Mucosa of descending colon (tissue), 3 donors: ENCODE measurements around the gene NEUROD4. TPM values are rescaled to one million over a fixed set of nuclear protein-coding genes. Genes with fewer than 3 reads are reported as not detected.

Experiments
- ATAC-seq: fragments of 200-7000 bp; cut with Tn5 transposase; one replicate; pipeline ENCODE4 v1.9.1; 2020; ENCODE audit warnings: mild to moderate bottlenecking, moderate library complexity
- DNase-seq, 3 donors: peaks; one replicate each; pipeline ENCODE4 v3.0.0-alpha.2; 2020
- H3K36me3 ChIP-seq: fragments of 200-600 bp; one replicate; pipeline ENCODE4 v1.8.0; 2021; ENCODE audit warnings: low read depth, mild to moderate bottlenecking
- H3K4me1 ChIP-seq: fragments of 200-600 bp; one replicate; pipeline ENCODE4 v1.8.0; 2021; ENCODE audit warnings: low read depth, mild to moderate bottlenecking
- H3K4me3 ChIP-seq: fragments of 200-600 bp; one replicate; pipeline ENCODE4 v1.8.0; 2021; ENCODE audit warnings: mild to moderate bottlenecking
- H3K9me3 ChIP-seq: fragments of 200-600 bp; one replicate; pipeline ENCODE4 v1.8.0; 2021; ENCODE audit warnings: mild to moderate bottlenecking
- intact Hi-C, 2 donors: fragments of 100-400 bp; cut with DNase I in 1 of 2; cut with micrococcal nuclease in 1 of 2; formaldehyde crosslinking; loops; one replicate each; pipeline versions ENCODE4 v1.11.0 to v1.11.1; 2022; cut with DNase I, micrococcal nuclease
- total RNA-seq, 3 donors: library from RNA; stranded (reverse); fragmentation: NEBNext Ultra II Directional in 2 of 3; extraction: Animal tissue kit (Norgen Biotek cat#: 25700) in 2 of 3; gene quantifications; one replicate each; pipeline versions ENCODE4 v1.2.1 to v1.2.4, GENCODE V29; 2021 to 2023
- TF ChIP-seq, protein P1 (sequence below): fragments of 200-600 bp; IDR thresholded peaks from one replicate; pipeline ENCODE4 v1.8.0; 2022; ENCODE audit warnings: antibody characterized with exemption, mild to moderate bottlenecking
- donor health status: DM: no; HTN: no; CAD: no; lungs with moderate emphysema.
- donor health status: DM: no; HTN: no; CAD: no.
- donor health status: DM: no; HTN: yes; CAD: no.

Gene NEUROD4
- total RNA-seq, 3 donors from 2014 or later: not detected

DNA sequence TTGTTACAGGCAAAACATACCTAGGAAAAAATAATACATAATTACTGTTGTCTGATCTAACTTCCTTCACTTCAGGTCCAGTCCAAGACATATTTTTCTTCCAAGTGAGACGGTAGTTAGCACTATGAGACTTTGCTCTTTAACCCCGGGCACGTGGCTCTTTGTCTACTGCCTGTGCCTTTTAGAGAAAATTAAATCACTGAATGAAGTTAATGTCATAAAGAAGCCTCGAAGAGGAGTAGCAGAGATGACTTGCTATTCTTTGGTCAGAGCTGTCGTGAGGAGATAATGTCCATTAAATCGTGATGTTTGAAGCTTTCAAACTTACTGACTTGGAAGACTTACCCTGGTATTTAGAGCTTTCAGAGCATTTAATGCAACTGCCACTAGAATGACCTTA, 43.9 kb upstream of the NEUROD4 start:
- H3K36me3 ChIP-seq: no peaks in the 10 kb centered on the region
- no peaks in the 10 kb centered on the region for H3K4me1 ChIP-seq
- TF ChIP-seq, protein P1, sequence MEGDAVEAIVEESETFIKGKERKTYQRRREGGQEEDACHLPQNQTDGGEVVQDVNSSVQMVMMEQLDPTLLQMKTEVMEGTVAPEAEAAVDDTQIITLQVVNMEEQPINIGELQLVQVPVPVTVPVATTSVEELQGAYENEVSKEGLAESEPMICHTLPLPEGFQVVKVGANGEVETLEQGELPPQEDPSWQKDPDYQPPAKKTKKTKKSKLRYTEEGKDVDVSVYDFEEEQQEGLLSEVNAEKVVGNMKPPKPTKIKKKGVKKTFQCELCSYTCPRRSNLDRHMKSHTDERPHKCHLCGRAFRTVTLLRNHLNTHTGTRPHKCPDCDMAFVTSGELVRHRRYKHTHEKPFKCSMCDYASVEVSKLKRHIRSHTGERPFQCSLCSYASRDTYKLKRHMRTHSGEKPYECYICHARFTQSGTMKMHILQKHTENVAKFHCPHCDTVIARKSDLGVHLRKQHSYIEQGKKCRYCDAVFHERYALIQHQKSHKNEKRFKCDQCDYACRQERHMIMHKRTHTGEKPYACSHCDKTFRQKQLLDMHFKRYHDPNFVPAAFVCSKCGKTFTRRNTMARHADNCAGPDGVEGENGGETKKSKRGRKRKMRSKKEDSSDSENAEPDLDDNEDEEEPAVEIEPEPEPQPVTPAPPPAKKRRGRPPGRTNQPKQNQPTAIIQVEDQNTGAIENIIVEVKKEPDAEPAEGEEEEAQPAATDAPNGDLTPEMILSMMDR: no peak
- intact Hi-C loops: no loop called here
- DNase-seq (no peak), ATAC-seq (no peak)
- H3K9me3 ChIP-seq: no peaks in the 10 kb centered on the region
- no peak overlapping the region for H3K4me3 ChIP-seq

DNA sequence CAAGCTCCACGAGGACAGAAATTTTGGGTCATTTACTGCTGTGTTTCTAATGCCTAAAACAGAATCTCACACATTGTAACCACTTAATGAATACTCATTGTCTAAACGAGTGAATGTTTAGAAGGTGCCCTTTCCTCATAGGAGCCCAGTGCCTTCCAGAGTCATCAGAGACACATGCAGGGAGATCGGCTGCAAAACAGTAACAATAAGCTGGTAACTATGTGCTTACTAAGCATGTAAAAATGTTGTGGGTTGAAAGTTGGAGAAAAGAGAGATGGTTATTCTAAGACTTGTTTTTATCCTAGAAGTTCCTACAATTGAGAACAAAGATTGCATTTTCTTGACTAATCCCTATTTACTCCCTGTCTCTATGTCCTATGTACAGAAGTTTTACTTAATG, 42.6 kb upstream of the NEUROD4 start:
- intact Hi-C loops: no loop called here
- H3K4me3 ChIP-seq: no peak overlapping the region
- no peak for ATAC-seq

DNA sequence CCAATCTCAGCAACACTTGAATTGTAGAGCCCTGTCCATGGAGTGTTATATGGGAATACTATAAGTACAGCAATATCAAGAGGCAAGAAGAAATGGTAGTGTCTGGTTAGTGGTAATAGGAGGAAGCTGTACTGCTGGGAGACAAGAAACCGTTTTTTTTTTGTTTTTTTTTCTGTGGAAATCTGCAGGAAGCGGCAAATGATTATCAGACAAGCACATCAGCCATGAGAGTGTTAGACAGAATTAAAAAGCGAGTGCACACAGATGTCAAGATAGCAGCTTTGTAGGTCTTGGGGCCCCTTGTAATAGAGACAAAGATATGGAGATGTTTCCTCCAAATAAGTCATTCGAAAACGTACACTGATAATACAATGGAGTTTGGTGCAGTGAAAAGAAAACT, 41.9 kb upstream of the NEUROD4 start:
- TF ChIP-seq, protein P1: no peak
- DNase-seq (no peak), ATAC-seq (no peak)
- H3K36me3 ChIP-seq: no peaks in the 10 kb centered on the region
- intact Hi-C loops: no loop called here
- no peak overlapping the region for H3K4me3 ChIP-seq
- no peaks in the 10 kb centered on the region for H3K9me3 ChIP-seq
- H3K4me1 ChIP-seq: no peaks in the 10 kb centered on the region

More for the DNA sequence above, 42.6 kb upstream of the NEUROD4 start:
- Histone ChIP-seq H3K36me3 (no peaks in the 10 kb centered on the region), H3K9me3 (no peaks in the 10 kb centered on the region), H3K4me1 (no peaks in the 10 kb centered on the region)
- no peak for DNase-seq
- TF ChIP-seq, protein P1: no peak

DNA sequence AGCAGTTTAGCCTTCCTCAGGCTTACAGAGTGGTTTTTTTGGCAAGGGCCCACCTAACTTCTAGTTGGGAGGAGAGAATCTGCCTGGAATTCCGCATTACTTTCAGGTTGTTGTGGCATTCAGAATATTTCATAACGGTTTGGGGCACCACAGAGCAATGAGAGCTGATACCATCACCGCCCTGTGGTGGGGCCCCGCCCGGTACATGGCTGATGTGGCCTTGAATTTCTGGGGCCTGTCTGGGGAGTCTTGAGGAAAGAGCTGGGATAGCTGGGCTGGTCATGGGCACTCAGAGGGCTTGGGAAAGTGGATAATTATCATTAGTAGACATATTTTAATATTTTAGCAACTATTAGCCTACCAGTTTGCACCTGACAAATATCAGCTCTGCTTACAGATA, 39.4 kb upstream of the NEUROD4 start:
- DNase-seq (peak in 1 of 3 donors; percentile 27), ATAC-seq (no peak)
- no peak overlapping the region for H3K4me3 ChIP-seq
- no peaks in the 10 kb centered on the region for H3K9me3 ChIP-seq
- no peaks in the 10 kb centered on the region for H3K36me3 ChIP-seq
- TF ChIP-seq, protein P1: no peak
- no peaks in the 10 kb centered on the region for H3K4me1 ChIP-seq
- intact Hi-C loops: no loop called here

DNA sequence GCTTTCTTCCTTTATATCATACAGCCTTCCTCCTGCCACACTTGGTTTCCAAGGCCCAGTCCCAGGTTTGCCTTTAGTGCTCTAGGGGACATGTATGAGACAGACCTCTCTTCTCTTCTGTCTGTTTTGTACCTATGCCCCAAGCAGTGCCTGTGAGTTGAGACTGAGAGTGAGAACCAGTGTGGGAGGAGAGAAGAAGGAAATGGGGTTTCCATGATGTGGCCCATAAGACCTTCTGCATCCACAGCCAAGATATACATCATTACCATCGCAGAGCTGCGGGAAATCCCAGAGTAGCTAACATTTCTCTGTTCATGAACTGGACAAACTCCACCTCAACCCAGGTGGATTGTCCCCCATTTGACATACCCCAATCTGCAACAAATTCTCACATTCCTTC, 38.0 kb upstream of the NEUROD4 start:
- Histone ChIP-seq H3K36me3 (no peaks in the 10 kb centered on the region), H3K4me3 (no peak overlapping the region), H3K9me3 (no peaks in the 10 kb centered on the region), H3K4me1 (no peaks in the 10 kb centered on the region)
- intact Hi-C loops: no loop called here
- ATAC-seq (no peak), DNase-seq (no peak)
- TF ChIP-seq, protein P1: no peak

DNA sequence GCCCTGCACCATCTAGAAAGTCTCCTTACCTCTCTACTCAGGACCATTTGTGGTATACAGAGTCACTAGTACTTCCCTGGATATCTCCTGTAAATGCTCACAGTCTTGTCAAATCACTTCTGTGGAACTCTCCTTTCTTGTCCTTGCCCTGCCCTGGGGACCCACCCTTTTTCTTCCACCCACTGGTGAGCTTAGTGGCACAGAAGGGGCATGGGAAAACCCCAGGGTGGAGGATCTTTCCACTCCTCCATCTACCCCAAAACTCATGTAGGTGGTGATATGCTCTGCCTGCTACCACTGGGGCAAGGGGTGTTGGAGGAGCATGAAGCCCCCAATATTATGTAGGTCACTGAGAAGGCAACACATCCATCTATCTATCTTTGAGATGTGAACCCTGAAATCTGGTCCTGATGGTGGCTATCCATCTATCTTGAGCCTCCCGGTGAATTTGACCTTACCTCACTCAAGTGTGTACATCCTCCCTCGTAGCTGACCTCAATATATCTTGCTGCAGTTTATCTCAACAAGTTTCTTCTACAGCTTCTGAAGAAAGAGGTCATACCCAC, 36.2 kb upstream of the NEUROD4 start:
- H3K4me3 ChIP-seq: no peak overlapping the region

More for the DNA sequence above, 36.2 kb upstream of the NEUROD4 start:
- TF ChIP-seq, protein P1: no peak
- intact Hi-C loops: no loop called here
- no peaks in the 10 kb centered on the region for H3K36me3 ChIP-seq
- DNase-seq (no peak), ATAC-seq (no peak)
- H3K4me1 ChIP-seq: no peaks in the 10 kb centered on the region
- H3K9me3 ChIP-seq: no peaks in the 10 kb centered on the region
